OCI-LY1 (cell line): ENCODE data around the gene PTGIR.
"Not testable (repeated sequence)": the region's sequence is repeated elsewhere in the genome, so short reads cannot be mapped to it uniquely, and the experiment has no call there.

Source experiments
- H2AFZ ChIP-seq: fragments of 200-600 bp; sonication (generic), shearing (Covaris generic); 2 replicates; pipeline ENCODE4 v1.6.0; 2014; ENCODE audit warnings: antibody characterized with exemption, mild to moderate bottlenecking, low read length
- H3F3A ChIP-seq: fragments of 200-600 bp; sonication (generic), shearing (Covaris generic); 2 replicates; pipeline ENCODE4 v1.6.0; 2014; ENCODE audit warnings: mild to moderate bottlenecking, antibody characterized with exemption, low read length, moderate library complexity; ENCODE audit not compliant: insufficient read depth
- H3K27ac ChIP-seq: fragments of 200-600 bp; sonication (generic); 2 replicates; pipeline ENCODE4 v1.5.1; 2014; ENCODE audit warnings: low read length, mixed run types, mild to moderate bottlenecking, low read depth; ENCODE audit not compliant: poor library complexity, severe bottlenecking
- H3K27me3 ChIP-seq: fragments of 200-600 bp; sonication (generic); 2 replicates; pipeline ENCODE4 v1.6.0; 2014; ENCODE audit warnings: antibody characterized with exemption, mild to moderate bottlenecking, low read length, moderate library complexity; ENCODE audit not compliant: insufficient read depth
- H3K36me3 ChIP-seq: fragments of 200-600 bp; sonication (generic); 2 replicates; pipeline ENCODE4 v1.6.1; 2014; ENCODE audit warnings: mild to moderate bottlenecking, antibody characterized with exemption, low read length, moderate library complexity, mixed read lengths; ENCODE audit not compliant: insufficient read depth
- H3K4me1 ChIP-seq: fragments of 200-600 bp; sonication (generic); 2 replicates; pipeline ENCODE4 v1.5.1; 2014; ENCODE audit warnings: mild to moderate bottlenecking, low read length, moderate library complexity; ENCODE audit not compliant: insufficient read depth, severe bottlenecking
- H3K4me2 ChIP-seq: fragments of 200-600 bp; sonication (generic), shearing (Covaris generic); 2 replicates; pipeline ENCODE4 v1.6.1; 2014; ENCODE audit warnings: low read length
- H3K4me3 ChIP-seq: fragments of 200-600 bp; sonication (generic); 2 replicates; pipeline ENCODE4 v1.5.1; 2014; ENCODE audit warnings: low read length, low read depth, mild to moderate bottlenecking, mixed read lengths; ENCODE audit not compliant: poor library complexity, severe bottlenecking
- H3K79me2 ChIP-seq: fragments of 200-600 bp; shearing (Covaris generic); 2 replicates; pipeline ENCODE4 v1.6.1; 2016; ENCODE audit warnings: mixed run types, low read length, mixed read lengths; ENCODE audit not compliant: insufficient read depth
- H3K9ac ChIP-seq: fragments of 200-600 bp; sonication (generic), shearing (Covaris generic); 2 replicates; pipeline ENCODE4 v1.6.1; 2014; ENCODE audit warnings: mild to moderate bottlenecking, low read length, mixed read lengths
- H3K9me2 ChIP-seq: fragments of 200-600 bp; sonication (generic), shearing (Covaris generic); 2 replicates; pipeline ENCODE4 v1.6.1; 2014; ENCODE audit warnings: low read depth, mild to moderate bottlenecking, low read length, mixed read lengths
- H3K9me3 ChIP-seq: fragments of 200-600 bp; shearing (Covaris generic); 2 replicates; pipeline ENCODE4 v1.6.1; 2014; ENCODE audit warnings: low read length, mixed read lengths
- H4K20me1 ChIP-seq: fragments of 200-600 bp; sonication (generic), shearing (Covaris generic); 2 replicates; pipeline ENCODE4 v1.6.0; 2016; ENCODE audit warnings: mild to moderate bottlenecking, low read length; ENCODE audit not compliant: insufficient read depth
- CTCF ChIP-seq: fragments of 200-600 bp; sonication (generic), shearing (Covaris generic); IDR thresholded peaks from 2 replicates; pipeline ENCODE4 v1.5.1; 2017; ENCODE audit warnings: mild to moderate bottlenecking, antibody characterized with exemption, low read length, moderate library complexity, mixed read lengths
- EZH2 ChIP-seq: fragments of 200-600 bp; sonication (generic), shearing (Covaris generic); IDR thresholded peaks from 2 replicates; pipeline ENCODE4 v1.8.0; 2017; ENCODE audit warnings: borderline replicate concordance, mixed run types, mild to moderate bottlenecking, antibody characterized with exemption, low read length, moderate library complexity, mixed read lengths

Gene PTGIR

DNA sequence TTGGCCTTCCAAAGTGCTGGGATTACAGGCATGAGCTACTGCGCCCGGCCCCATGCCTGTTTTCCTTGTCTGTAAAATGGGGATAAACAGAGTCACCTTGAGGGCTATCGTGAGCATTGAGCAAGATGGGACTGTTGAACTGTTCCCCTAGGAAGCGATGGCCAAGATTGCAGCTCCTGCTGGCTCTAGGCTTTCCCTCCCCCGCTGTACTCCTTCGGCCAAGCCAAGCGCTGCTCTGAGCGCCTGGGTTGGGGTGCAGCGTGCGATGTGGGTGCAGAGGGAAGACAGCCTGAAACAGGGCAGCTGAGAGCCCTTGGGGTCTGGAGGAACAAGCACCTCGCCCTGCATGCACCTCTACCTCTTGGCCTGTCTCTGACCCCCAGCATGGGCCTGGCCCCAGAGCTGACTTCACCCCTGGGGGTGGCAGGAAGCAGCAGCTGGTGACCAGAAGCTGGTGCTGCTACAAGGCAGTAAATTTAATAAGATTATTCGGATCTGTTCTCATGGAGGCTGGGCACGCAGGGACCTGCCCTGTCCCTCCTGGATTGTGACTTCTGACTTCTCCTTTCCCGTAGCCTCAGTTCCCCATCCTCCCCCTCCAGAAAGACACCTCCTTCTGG is 5.8 kb upstream of the PTGIR start:
- Histone ChIP-seq H3K4me3 (no peak overlapping the region), H3K9me3 (no peaks in the 10 kb centered on the region), H3K4me2 (no peak overlapping the region), H3K4me1 (peaks cover 10% of the 10 kb centered on the region), H3K27ac (no peak overlapping the region), H3K9me2 (no peaks in the 10 kb centered on the region), H3K9ac (no peak overlapping the region), H3K79me2 (no peaks in the 10 kb centered on the region), H3F3A (no peaks in the 10 kb centered on the region), H2AFZ (no peak overlapping the region), H4K20me1 (no peaks in the 10 kb centered on the region), H3K27me3 (peaks cover 18% of the 10 kb centered on the region), H3K36me3 (no peaks in the 10 kb centered on the region)
- TF ChIP-seq EZH2 (no peak), CTCF (no peak)

- Histone ChIP-seq H3K9ac (no peak overlapping the region), H4K20me1 (no peaks in the 10 kb centered on the region), H3K9me2 (no peaks in the 10 kb centered on the region), H3K79me2 (no peaks in the 10 kb centered on the region), H3F3A (no peaks in the 10 kb centered on the region), H3K9me3 (no peaks in the 10 kb centered on the region), H3K27ac (no peak overlapping the region), H2AFZ (no peak overlapping the region), H3K36me3 (no peaks in the 10 kb centered on the region), H3K4me3 (no peak overlapping the region), H3K27me3 (peaks cover 21% of the 10 kb centered on the region), H3K4me1 (peaks cover 10% of the 10 kb centered on the region), H3K4me2 (no peak overlapping the region)
- TF ChIP-seq EZH2, result no peak
Observed at GRCh38 chr19:46629546-46630025, 4.7 kb upstream of the PTGIR start.

DNA sequence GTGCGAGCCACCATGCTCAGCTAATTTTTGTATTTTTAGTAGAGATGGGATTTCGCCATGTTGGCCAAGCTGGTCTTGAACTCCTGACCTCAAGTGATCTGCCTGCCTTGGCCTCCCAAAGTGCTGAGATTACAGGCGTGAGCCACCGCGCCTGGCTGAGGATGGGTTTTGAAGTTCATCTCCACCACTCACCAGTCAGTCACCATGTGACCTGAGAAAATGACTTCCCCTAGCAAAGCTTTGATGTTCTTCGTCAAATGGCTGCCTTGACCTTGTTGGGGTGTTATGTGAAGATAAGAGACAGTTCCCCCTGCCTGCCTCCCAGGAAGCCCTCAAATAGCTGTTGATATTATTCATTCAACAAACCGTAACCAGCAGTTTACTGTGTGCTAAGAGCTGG is 4.1 kb upstream of the PTGIR start:
- H3K4me3 ChIP-seq, H4K20me1 ChIP-seq, H3K9me3 ChIP-seq, H3K4me1 ChIP-seq, H3K9me2 ChIP-seq, H3K4me2 ChIP-seq, H3K27ac ChIP-seq, H3K9ac ChIP-seq, H2AFZ ChIP-seq, H3K79me2 ChIP-seq, H3K36me3 ChIP-seq, H3F3A ChIP-seq: not testable (repeated sequence)
- peaks cover 21% of the 10 kb centered on the region for H3K27me3 ChIP-seq

- no peak overlapping the region for H3K4me2 ChIP-seq
- no peaks in the 10 kb centered on the region for H3K9me2 ChIP-seq
- no peak overlapping the region for H3K4me3 ChIP-seq
- H2AFZ ChIP-seq, result no peak overlapping the region
- TF ChIP-seq CTCF, result no peak
- no peak for TF ChIP-seq EZH2
- no peak overlapping the region for H3K9ac ChIP-seq
- no peaks in the 10 kb centered on the region for H3K36me3 ChIP-seq
- H3F3A ChIP-seq, result no peaks in the 10 kb centered on the region
- H3K9me3 ChIP-seq, result no peaks in the 10 kb centered on the region
- no peaks in the 10 kb centered on the region for H3K79me2 ChIP-seq
- no peak overlapping the region for H3K27ac ChIP-seq
- no peaks in the 10 kb centered on the region for H3K4me1 ChIP-seq
- no peaks in the 10 kb centered on the region for H4K20me1 ChIP-seq
- H3K27me3 ChIP-seq, result peaks cover 21% of the 10 kb centered on the region; the same call in 1 of the 2 replicates
Observed at GRCh38 chr19:46626446-46626845, 1.6 kb upstream of the PTGIR start.
